Mesothelial cell of epicardium (in vitro differentiated cells): Measurements from ENCODE around the gene LRRC63. TPM values are rescaled to one million over a fixed set of nuclear protein-coding genes. Genes with fewer than 3 reads are reported as not detected.
"Not testable (repeated sequence)": the region's sequence is repeated elsewhere in the genome, so short reads cannot be mapped to it uniquely, and the experiment has no call there.

ENCODE experiments used
- DNase-seq, 2 experiments: peaks; one replicate each; pipeline ENCODE4 v3.0.0; 2021; ENCODE audit warnings: low spot score in 2 of 2; ENCODE audit not compliant: unreplicated experiment in 2 of 2
- H3K27ac Mint-ChIP-seq: 2 replicates; pipeline ENCODE4 v1.8.0; 2021; ENCODE audit warnings: mixed read lengths
- H3K27me3 Mint-ChIP-seq: 2 replicates; pipeline ENCODE4 v1.8.0; 2021; ENCODE audit warnings: low read depth, mixed read lengths
- H3K36me3 Mint-ChIP-seq: 2 replicates; pipeline ENCODE4 v1.8.0; 2021; ENCODE audit warnings: mixed read lengths
- H3K4me1 Mint-ChIP-seq: 2 replicates; pipeline ENCODE4 v1.8.0; 2021; ENCODE audit warnings: mixed read lengths
- H3K4me3 Mint-ChIP-seq: 2 replicates; pipeline ENCODE4 v1.8.0; 2021; ENCODE audit warnings: mild to moderate bottlenecking, moderate library complexity, mixed read lengths
- H3K9me3 Mint-ChIP-seq: 2 replicates; pipeline ENCODE4 v1.8.0; 2021; ENCODE audit warnings: mixed read lengths
- total RNA-seq: library from RNA; stranded (reverse); gene quantifications from 3 replicates; pipeline ENCODE4 v1.2.1, GENCODE V29; 2021
- TF ChIP-seq, protein P1 (sequence below): fragments of 200-600 bp; sonication (generic); IDR thresholded peaks from one replicate; pipeline ENCODE4 v1.5.0; 2021; ENCODE audit warnings: antibody characterized with exemption; ENCODE audit not compliant: unreplicated experiment

The LRRC63 gene
- total RNA-seq, 1 donor from 2014 or later, result 0.42 TPM

DNA sequence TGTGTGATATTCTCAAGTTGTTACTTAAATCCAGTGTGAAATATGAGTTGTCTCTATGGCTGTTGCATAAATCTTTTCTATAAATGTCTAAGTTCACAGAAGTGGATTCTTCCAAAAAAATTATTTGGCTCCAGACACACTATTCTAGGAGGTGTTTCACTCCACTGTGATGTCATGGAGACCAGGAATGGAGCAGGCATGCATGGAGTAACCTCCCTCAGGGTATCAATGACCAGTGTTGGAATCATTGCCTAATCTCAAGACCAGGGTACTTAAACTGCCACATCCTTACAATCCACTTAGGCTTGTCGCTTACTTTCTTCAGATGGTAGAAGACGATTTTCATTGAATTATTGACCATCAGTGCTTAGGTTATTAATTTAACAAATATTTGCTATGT lies 55.4 kb downstream of the LRRC63 start:
- no peak overlapping the region for H3K4me3 Mint-ChIP-seq
- no peak for DNase-seq
- no peaks in the 10 kb centered on the region for H3K9me3 Mint-ChIP-seq
- peaks cover 8% of the 10 kb centered on the region for H3K4me1 Mint-ChIP-seq
- no peak overlapping the region for H3K27ac Mint-ChIP-seq
- H3K36me3 Mint-ChIP-seq, result no peaks in the 10 kb centered on the region
- TF ChIP-seq, protein P1, sequence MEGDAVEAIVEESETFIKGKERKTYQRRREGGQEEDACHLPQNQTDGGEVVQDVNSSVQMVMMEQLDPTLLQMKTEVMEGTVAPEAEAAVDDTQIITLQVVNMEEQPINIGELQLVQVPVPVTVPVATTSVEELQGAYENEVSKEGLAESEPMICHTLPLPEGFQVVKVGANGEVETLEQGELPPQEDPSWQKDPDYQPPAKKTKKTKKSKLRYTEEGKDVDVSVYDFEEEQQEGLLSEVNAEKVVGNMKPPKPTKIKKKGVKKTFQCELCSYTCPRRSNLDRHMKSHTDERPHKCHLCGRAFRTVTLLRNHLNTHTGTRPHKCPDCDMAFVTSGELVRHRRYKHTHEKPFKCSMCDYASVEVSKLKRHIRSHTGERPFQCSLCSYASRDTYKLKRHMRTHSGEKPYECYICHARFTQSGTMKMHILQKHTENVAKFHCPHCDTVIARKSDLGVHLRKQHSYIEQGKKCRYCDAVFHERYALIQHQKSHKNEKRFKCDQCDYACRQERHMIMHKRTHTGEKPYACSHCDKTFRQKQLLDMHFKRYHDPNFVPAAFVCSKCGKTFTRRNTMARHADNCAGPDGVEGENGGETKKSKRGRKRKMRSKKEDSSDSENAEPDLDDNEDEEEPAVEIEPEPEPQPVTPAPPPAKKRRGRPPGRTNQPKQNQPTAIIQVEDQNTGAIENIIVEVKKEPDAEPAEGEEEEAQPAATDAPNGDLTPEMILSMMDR, result no peak
- H3K27me3 Mint-ChIP-seq, result no peaks in the 10 kb centered on the region

DNA sequence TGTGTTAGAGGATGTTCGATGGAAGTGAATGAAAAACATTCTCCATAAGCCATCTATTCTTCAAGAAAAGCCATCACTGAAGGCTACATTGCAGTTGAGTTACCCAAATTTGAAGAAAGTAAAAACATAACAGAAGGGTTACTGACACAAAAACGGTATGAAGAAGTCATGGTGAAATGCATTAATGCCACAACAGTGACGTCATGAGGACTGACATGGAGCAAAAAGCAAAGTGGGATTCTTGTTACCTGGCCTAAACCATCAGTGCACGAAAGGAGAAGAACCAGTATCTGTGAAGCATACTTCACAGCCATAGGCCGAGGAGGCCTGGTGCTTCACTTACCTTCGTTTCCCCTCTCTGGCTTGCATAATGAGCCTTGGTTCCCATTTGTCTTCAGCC lies 58.7 kb downstream of the LRRC63 start:
- TF ChIP-seq, protein P1, result no peak
- H3K4me3 Mint-ChIP-seq, result no peak overlapping the region
- H3K27ac Mint-ChIP-seq, result no peak overlapping the region
- no peak for DNase-seq
- H3K27me3 Mint-ChIP-seq, result no peaks in the 10 kb centered on the region
- H3K36me3 Mint-ChIP-seq, result no peaks in the 10 kb centered on the region
- H3K4me1 Mint-ChIP-seq, result peaks cover 8% of the 10 kb centered on the region
- H3K9me3 Mint-ChIP-seq, result no peaks in the 10 kb centered on the region

DNA sequence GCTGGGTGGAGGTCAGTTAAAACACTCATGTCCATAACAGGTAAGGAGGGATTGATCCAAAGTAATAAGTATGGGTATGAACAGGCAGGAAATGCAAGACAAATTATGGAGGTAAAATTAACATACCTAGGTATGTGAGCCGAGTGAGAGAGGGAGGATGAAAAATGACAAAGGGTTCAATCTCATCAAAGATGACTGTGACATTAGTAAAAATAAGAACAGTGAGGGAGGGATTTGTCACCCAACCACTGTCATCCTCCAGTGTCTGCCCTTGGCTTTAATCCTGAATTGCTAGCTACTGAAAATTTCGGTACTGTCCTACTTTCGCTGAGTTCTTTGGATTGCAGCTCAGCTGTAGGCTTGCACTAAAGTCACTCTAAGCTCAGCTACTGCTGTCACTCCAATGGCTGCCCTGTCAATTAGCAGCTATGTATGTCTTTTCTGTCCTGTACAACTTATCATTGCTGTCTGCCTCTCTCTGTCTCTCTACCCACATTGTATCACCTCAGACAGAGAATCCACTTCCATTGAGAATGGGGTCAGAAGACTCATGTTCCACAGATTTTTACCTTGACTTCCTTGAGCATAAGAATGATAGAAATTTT lies 62.5 kb downstream of the LRRC63 start:
- Mint-ChIP-seq H3K9me3 (no peaks in the 10 kb centered on the region), H3K36me3 (no peaks in the 10 kb centered on the region), H3K4me1 (peaks cover 16% of the 10 kb centered on the region), H3K27me3 (no peaks in the 10 kb centered on the region), H3K27ac (no peak overlapping the region), H3K4me3 (no peak overlapping the region)
- no peak for DNase-seq
- TF ChIP-seq, protein P1, result no peak

DNA sequence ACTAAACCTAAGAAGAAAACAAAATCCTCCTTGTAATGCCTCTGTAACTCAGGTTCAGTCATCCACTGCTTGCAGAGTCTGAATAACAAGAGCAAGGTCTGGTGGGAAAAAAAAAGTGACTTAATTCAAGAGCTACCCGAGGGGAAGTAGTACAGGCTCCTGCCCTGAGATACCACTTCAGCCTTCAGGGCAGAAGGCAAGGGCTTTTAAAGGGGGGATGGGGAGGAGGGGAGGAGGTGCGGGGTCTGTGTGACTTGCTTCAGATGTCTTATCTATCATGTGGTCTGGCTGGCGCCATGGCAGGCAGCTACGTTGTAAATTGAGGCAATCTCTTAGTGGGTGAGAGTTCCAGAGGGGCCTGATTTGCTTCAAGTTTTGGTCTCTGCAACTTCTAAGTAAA lies 66.7 kb downstream of the LRRC63 start:
- Mint-ChIP-seq H3K27me3 (no peaks in the 10 kb centered on the region), H3K36me3 (no peaks in the 10 kb centered on the region), H3K4me1 (peaks cover 34% of the 10 kb centered on the region), H3K9me3 (no peaks in the 10 kb centered on the region), H3K4me3 (peak overlapping the region; percentile 27), H3K27ac (peak overlapping the region; percentile 93)
- no peak for DNase-seq
- TF ChIP-seq, protein P1, result no peak

DNA sequence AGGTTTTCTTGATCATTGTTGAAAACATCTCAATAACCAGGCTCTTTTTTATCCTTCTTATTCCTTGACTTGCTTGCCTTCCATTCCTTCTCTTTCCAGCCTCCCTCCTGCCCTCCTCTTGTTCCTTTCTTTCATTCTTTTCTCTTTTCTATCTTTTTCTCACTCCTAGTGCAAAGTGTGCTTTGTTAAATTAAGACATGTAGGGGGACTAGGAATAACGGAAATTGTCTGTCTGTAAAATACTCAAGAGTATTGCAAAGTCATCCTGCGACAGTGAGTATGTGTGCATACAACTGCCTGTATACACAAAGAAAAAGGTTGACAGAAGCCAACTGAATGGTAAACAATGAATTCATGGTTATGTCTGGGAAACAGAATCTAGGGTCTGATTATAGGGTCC lies 70.1 kb downstream of the LRRC63 start:
- H3K27ac Mint-ChIP-seq, result peak overlapping the region; percentile 45
- H3K36me3 Mint-ChIP-seq, result no peaks in the 10 kb centered on the region
- peaks cover 40% of the 10 kb centered on the region for H3K4me1 Mint-ChIP-seq
- no peaks in the 10 kb centered on the region for H3K9me3 Mint-ChIP-seq
- no peak overlapping the region for H3K4me3 Mint-ChIP-seq
- H3K27me3 Mint-ChIP-seq, result no peaks in the 10 kb centered on the region
- TF ChIP-seq, protein P1, result no peak
- no peak for DNase-seq

DNA sequence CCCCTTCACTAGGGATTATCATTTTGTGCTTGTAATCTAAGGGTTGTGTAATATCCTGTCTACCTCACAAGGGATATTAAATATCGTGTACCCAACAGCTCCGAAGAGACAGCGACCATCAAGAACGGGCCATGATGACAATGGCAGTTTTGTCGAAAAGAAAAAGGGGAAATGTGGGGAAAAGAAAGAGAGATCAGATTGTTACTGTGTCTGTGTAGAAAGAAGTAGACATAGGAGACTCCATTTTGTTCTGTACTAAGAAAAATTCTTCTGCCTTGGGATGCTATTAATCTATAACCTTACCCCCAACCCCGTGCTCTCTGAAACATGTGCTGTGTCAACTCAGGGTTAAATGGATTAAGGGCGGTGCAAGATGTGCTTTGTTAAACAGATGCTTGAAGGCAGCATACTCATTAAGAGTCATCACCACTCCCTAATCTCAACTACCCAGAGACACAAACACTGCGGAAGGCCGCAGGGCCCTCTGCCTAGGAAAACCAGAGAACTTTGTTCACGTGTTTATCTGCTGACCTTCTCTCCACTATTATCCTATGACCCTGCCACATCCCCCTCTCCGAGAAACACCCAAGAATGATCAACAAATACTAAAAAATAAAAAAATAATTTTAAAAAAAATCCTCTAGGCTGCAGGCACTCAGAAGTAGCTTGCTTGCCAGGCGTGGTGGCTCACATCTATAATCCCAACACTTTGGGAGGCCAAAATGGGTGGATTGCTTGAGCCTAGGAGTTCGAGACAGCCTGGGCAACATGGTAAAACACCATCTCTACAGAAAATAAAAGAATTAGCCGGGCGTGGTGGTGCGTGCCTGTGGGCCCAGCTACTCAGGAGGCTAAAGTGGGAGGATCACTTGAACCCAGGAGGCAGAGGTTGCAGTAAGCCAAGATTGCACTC lies 72.4 kb downstream of the LRRC63 start:
- H3K27me3 Mint-ChIP-seq, DNase-seq, H3K9me3 Mint-ChIP-seq, H3K27ac Mint-ChIP-seq, H3K36me3 Mint-ChIP-seq, H3K4me3 Mint-ChIP-seq: not testable (repeated sequence)
- peaks cover 43% of the 10 kb centered on the region for H3K4me1 Mint-ChIP-seq
